ENCODE data around the gene RAP1GAP2. TPM values are rescaled to one million over a fixed set of nuclear protein-coding genes. Genes with fewer than 3 reads are reported as not detected.
"Not testable (repeated sequence)": the region's sequence is repeated elsewhere in the genome, so short reads cannot be mapped to it uniquely, and the experiment has no call there.

RAP1GAP2 gene
- total RNA-seq, 6 donors from 2014 or later, result 6.3 to 19.4 (median 13.6) TPM

GRCh38 chr17:2814481-2815341, 18.5 kb downstream of the RAP1GAP2 start:
- H3K4me1 ChIP-seq, result no peaks in the 10 kb centered on the region
- H3K36me3 ChIP-seq, result no peaks in the 10 kb centered on the region
- TF ChIP-seq POLR2AphosphoS5 (IDR thresholded peaks at IDR 0.05) (peak in 1 of 2 donors; percentile 22), POLR2A (IDR thresholded peaks at IDR 0.05) (no peak)
- ATAC-seq (ENCODE audit: low FRiP score in 2 of 2) (peak; percentile 70 to 78), DNase-seq (peak in 1 of 2 donors; percentile 73)
- peak overlapping the region in 2 of 4 donors; percentile 25 to 33 for H3K4me3 ChIP-seq
- H3K9me3 ChIP-seq, result no peaks in the 10 kb centered on the region
- no peaks in the 10 kb centered on the region for H3K27me3 ChIP-seq
- peak overlapping the region in 2 of 4 donors; percentile 16 to 35 for H3K27ac ChIP-seq
- WGBS, 2 donors, result 44 to 54% methylated on average over 9 to 25 of the region's 27 CpGs

GRCh38 chr17:2815781-2816185, 19.5 kb downstream of the RAP1GAP2 start:
- Histone ChIP-seq H3K27ac (no peak overlapping the region), H3K4me3 (no peak overlapping the region), H3K9me3 (no peaks in the 10 kb centered on the region), H3K36me3 (no peaks in the 10 kb centered on the region), H3K4me1 (no peaks in the 10 kb centered on the region), H3K27me3 (no peaks in the 10 kb centered on the region)
- no peak for DNase-seq
- ATAC-seq (ENCODE audit: low FRiP score in 2 of 2), result no peak
- WGBS, 2 donors, result 62 to 70% methylated on average over 17 of the region's 17 CpGs
- no peak for TF ChIP-seq CTCF (IDR thresholded peaks at IDR 0.05)
- no peak for TF ChIP-seq POLR2A (IDR thresholded peaks at IDR 0.05)
- no peak for TF ChIP-seq POLR2AphosphoS5 (IDR thresholded peaks at IDR 0.05)
- no peak for TF ChIP-seq EP300 (IDR thresholded peaks at IDR 0.05)

- ATAC-seq (ENCODE audit: low FRiP score in 2 of 2) (no peak), DNase-seq (no peak)
- 82% methylated on average over 3 of the region's 4 CpGs; no CpG with 5 or more reads in 1 of the 2 donors for WGBS, 2 donors
- no peaks in the 10 kb centered on the region for H3K4me1 ChIP-seq
- H3K4me3 ChIP-seq, result no peak overlapping the region
- H3K9me3 ChIP-seq, result no peaks in the 10 kb centered on the region
- no peaks in the 10 kb centered on the region for H3K36me3 ChIP-seq
- no peak for TF ChIP-seq POLR2A (IDR thresholded peaks at IDR 0.05)
- no peak for TF ChIP-seq EP300 (IDR thresholded peaks at IDR 0.05)
- no peak for TF ChIP-seq POLR2AphosphoS5 (IDR thresholded peaks at IDR 0.05)
- TF ChIP-seq CTCF (IDR thresholded peaks at IDR 0.05), result no peak
- H3K27ac ChIP-seq, result no peak overlapping the region
- H3K27me3 ChIP-seq, result no peaks in the 10 kb centered on the region
Measured at GRCh38 chr17:2816688-2817087, 20.4 kb downstream of the RAP1GAP2 start.

GRCh38 chr17:2819294-2819693, 23.1 kb downstream of the RAP1GAP2 start:
- not testable (repeated sequence) for H3K27me3 ChIP-seq; DNase-seq; H3K36me3 ChIP-seq; H3K9me3 ChIP-seq; ATAC-seq (ENCODE audit: low FRiP score in 2 of 2); H3K4me1 ChIP-seq; H3K4me3 ChIP-seq; H3K27ac ChIP-seq
- WGBS, 2 donors, result 82 to 87% methylated on average over 5 of the region's 5 CpGs

GRCh38 chr17:2819921-2820501, 23.8 kb downstream of the RAP1GAP2 start:
- TF ChIP-seq POLR2AphosphoS5 (IDR thresholded peaks at IDR 0.05) (no peak), EP300 (IDR thresholded peaks at IDR 0.05) (no peak)
- no peak for ATAC-seq (ENCODE audit: low FRiP score in 2 of 2)
- Histone ChIP-seq H3K9me3 (no peaks in the 10 kb centered on the region), H3K4me3 (no peak overlapping the region), H3K4me1 (peaks cover 0 to 3% (median 0%) of the 10 kb centered on the region in 4 donors), H3K36me3 (no peaks in the 10 kb centered on the region), H3K27ac (no peak overlapping the region), H3K27me3 (no peaks in the 10 kb centered on the region)
- no peak for DNase-seq
- 76 to 84% methylated on average over 9 to 11 of the region's 11 CpGs for WGBS, 2 donors

GRCh38 chr17:2821868-2822267, 25.6 kb downstream of the RAP1GAP2 start:
- DNase-seq (no peak), ATAC-seq (ENCODE audit: low FRiP score in 2 of 2) (no peak)
- no peak overlapping the region for H3K27ac ChIP-seq
- H3K36me3 ChIP-seq, result no peaks in the 10 kb centered on the region
- H3K9me3 ChIP-seq, result no peaks in the 10 kb centered on the region
- WGBS, 2 donors, result 69 to 77% methylated on average over 8 of the region's 8 CpGs
- peaks cover 0 to 4% (median 0%) of the 10 kb centered on the region in 4 donors for H3K4me1 ChIP-seq
- H3K4me3 ChIP-seq, result no peak overlapping the region
- TF ChIP-seq EP300 (IDR thresholded peaks at IDR 0.05) (no peak), CTCF (IDR thresholded peaks at IDR 0.05) (no peak), POLR2AphosphoS5 (IDR thresholded peaks at IDR 0.05) (no peak), POLR2A (IDR thresholded peaks at IDR 0.05) (no peak)
- no peaks in the 10 kb centered on the region for H3K27me3 ChIP-seq
